HG02870 (cell line): ENCODE measurements around the gene COX11.

Experiments used
- ATAC-seq: cut with Tn5 transposase; IDR thresholded peaks from one replicate; pipeline ENCODE4 v1.9.1; 2021; ENCODE audit warnings: mild to moderate bottlenecking, moderate library complexity; ENCODE audit not compliant: unreplicated experiment

Gene COX11

GRCh38 chr17:54968262-54968987 is at the start of gene COX11, which contains the start of gene STXBP4:
Gene COX11, minus strand, starts transcription at chr17:54968654. Its CDS starts 8 bp downstream, at chr17:54968646.
Gene STXBP4, plus strand, starts transcription at chr17:54968765. Its CDS starts 17,455 bp downstream, at chr17:54986220.
- peak; percentile 88 for ATAC-seq

- no peak for ATAC-seq
Measured at GRCh38 chr17:55005520-55005919, 37.1 kb upstream of the COX11 start.

- ATAC-seq: no peak
Measured at GRCh38 chr17:55004484-55004883, 36.0 kb upstream of the COX11 start.

GRCh38 chr17:55002458-55002857 is 34.0 kb upstream of the COX11 start:
- no peak for ATAC-seq

GRCh38 chr17:54996441-54996840 is 28.0 kb upstream of the COX11 start:
- ATAC-seq: no peak

GRCh38 chr17:54992797-54993639 is 24.6 kb upstream of the COX11 start:
- ATAC-seq: no peak

- ATAC-seq: no peak
Measured at GRCh38 chr17:54991567-54991966, 23.1 kb upstream of the COX11 start.

GRCh38 chr17:54990118-54990517 is 21.7 kb upstream of the COX11 start:
- ATAC-seq: no peak

- no peak for ATAC-seq
Measured at GRCh38 chr17:54985476-54985875, 17.0 kb upstream of the COX11 start.

- ATAC-seq: peak; percentile 86
Measured at GRCh38 chr17:54983260-54983659, 14.8 kb upstream of the COX11 start.

GRCh38 chr17:54982399-54982798 is 13.9 kb upstream of the COX11 start:
- ATAC-seq: no peak

GRCh38 chr17:54980375-54980774 is 11.9 kb upstream of the COX11 start:
- ATAC-seq: no peak

- ATAC-seq: no peak
Measured at GRCh38 chr17:54979657-54980056, 11.2 kb upstream of the COX11 start.

GRCh38 chr17:54977744-54978143 is 9.3 kb upstream of the COX11 start:
- no peak for ATAC-seq

GRCh38 chr17:54976316-54976715 is 7.9 kb upstream of the COX11 start:
- ATAC-seq: no peak

GRCh38 chr17:54974759-54975158 is 6.3 kb upstream of the COX11 start:
- ATAC-seq: no peak

GRCh38 chr17:54972406-54973138 is 4.1 kb upstream of the COX11 start:
- ATAC-seq: no peak

GRCh38 chr17:54971901-54972300 is 3.4 kb upstream of the COX11 start:
- no peak for ATAC-seq

GRCh38 chr17:54971147-54971546 is 2.7 kb upstream of the COX11 start:
- no peak for ATAC-seq

GRCh38 chr17:54969658-54970572 is 1.5 kb upstream of the COX11 start:
- ATAC-seq: no peak
